WTC11 (cell line): Measurements from ENCODE around the gene CNTLN. TPM values are rescaled to one million over a fixed set of nuclear protein-coding genes. Genes with fewer than 3 reads are reported as not detected.

Source experiments
- ATAC-seq: fragments of 200-7000 bp; cut with Tn5 transposase; 2 replicates; pipeline ENCODE4 v1.10.0; 2021; ENCODE audit warnings: mild to moderate bottlenecking, moderate library complexity
- CTCF ChIA-PET: fragments of 300-600 bp; sonication (Branson Sonifier 250); formaldehyde crosslinking; loops from one replicate; lab custom pipeline; 2021; ENCODE audit warnings: antibody characterized with exemption; lab: Charles Lee
- POLR2A ChIA-PET: fragments of 350-600 bp; sonication (Branson Sonifier 250); formaldehyde crosslinking; loops from one replicate; lab custom pipeline; 2021; ENCODE audit warnings: antibody characterized with exemption; lab: Charles Lee
- DNase-seq: peaks from one replicate; pipeline ENCODE4 v3.0.0; 2021; ENCODE audit warnings: low spot score
- H3K27ac Mint-ChIP-seq: 2 replicates; pipeline ENCODE4 v1.8.0; 2021; ENCODE audit warnings: mixed read lengths
- H3K27me3 Mint-ChIP-seq: 2 replicates; pipeline ENCODE4 v1.8.0; 2021; ENCODE audit warnings: low read depth, mild to moderate bottlenecking, moderate library complexity, mixed read lengths
- H3K36me3 Mint-ChIP-seq: 2 replicates; pipeline ENCODE4 v1.8.0; 2021; ENCODE audit warnings: mixed read lengths
- H3K4me1 Mint-ChIP-seq: 2 replicates; pipeline ENCODE4 v1.8.0; 2022; ENCODE audit warnings: mixed read lengths
- H3K4me3 Mint-ChIP-seq: 2 replicates; pipeline ENCODE4 v1.8.0; 2021; ENCODE audit warnings: mild to moderate bottlenecking, moderate library complexity, mixed read lengths
- H3K9me3 Mint-ChIP-seq: 2 replicates; pipeline ENCODE4 v1.8.0; 2021; ENCODE audit warnings: mixed read lengths
- CREM ChIP-seq: sonication (generic); formaldehyde crosslinking; IDR thresholded peaks from 2 replicates; pipeline ENCODE4 v1.8.1; 2022; ENCODE audit warnings: mild to moderate bottlenecking, missing genetic modification reagents, moderate library complexity
- ERG ChIP-seq: fragments of 250-450 bp; sonication (Bioruptor Pico); IDR thresholded peaks from 2 replicates; pipeline ENCODE4 v1.8.0; 2021; ENCODE audit warnings: mild to moderate bottlenecking
- GRHL2 ChIP-seq: fragments of 250-450 bp; sonication (Bioruptor Pico); IDR thresholded peaks from 2 replicates; pipeline ENCODE4 v1.8.0; 2022; ENCODE audit warnings: mild to moderate bottlenecking, moderate library complexity; ENCODE audit not compliant: insufficient replicate concordance, severe bottlenecking
- GTF2I ChIP-seq: fragments of 250-450 bp; sonication (Bioruptor Pico); conservative IDR thresholded peaks from 2 replicates; pipeline ENCODE4 v1.4.0; 2021; ENCODE audit warnings: mild to moderate bottlenecking
- MYBL2 ChIP-seq: sonication (generic); formaldehyde crosslinking; IDR thresholded peaks from 2 replicates; pipeline ENCODE4 v1.8.1; 2023; ENCODE audit warnings: mild to moderate bottlenecking, moderate library complexity, missing genetic modification reagents
- NR2C2 ChIP-seq: sonication (generic); formaldehyde crosslinking; IDR thresholded peaks from 2 replicates; pipeline ENCODE4 v1.8.0; 2022; ENCODE audit warnings: mild to moderate bottlenecking, missing genetic modification reagents
- PREB ChIP-seq: sonication (generic); formaldehyde crosslinking; IDR thresholded peaks from 2 replicates; pipeline ENCODE4 v1.8.1; 2022; ENCODE audit warnings: mild to moderate bottlenecking, missing genetic modification reagents, moderate library complexity, borderline replicate concordance
- SMAD3 ChIP-seq: sonication (generic); formaldehyde crosslinking; IDR thresholded peaks from 2 replicates; pipeline ENCODE4 v1.8.0; 2022; ENCODE audit warnings: missing genetic modification reagents, mild to moderate bottlenecking, borderline replicate concordance
- SMAD4 ChIP-seq: sonication (generic); formaldehyde crosslinking; IDR thresholded peaks from 2 replicates; pipeline ENCODE4 v1.8.0; 2022; ENCODE audit warnings: mild to moderate bottlenecking, missing genetic modification reagents
- TCF7 ChIP-seq: sonication (generic); formaldehyde crosslinking; IDR thresholded peaks from 2 replicates; pipeline ENCODE4 v1.8.0; 2022; ENCODE audit warnings: mild to moderate bottlenecking, low read depth, missing genetic modification reagents, moderate library complexity
- TEAD1 ChIP-seq: sonication (generic); formaldehyde crosslinking; IDR thresholded peaks from 2 replicates; pipeline ENCODE4 v1.8.0; 2022; ENCODE audit warnings: mild to moderate bottlenecking, missing genetic modification reagents
- ZNF121 ChIP-seq: sonication (generic); formaldehyde crosslinking; IDR thresholded peaks from 2 replicates; pipeline ENCODE4 v1.8.0; 2023; ENCODE audit warnings: missing genetic modification reagents
- ZNF532 ChIP-seq: fragments of 250-450 bp; sonication (Bioruptor Pico); IDR thresholded peaks from 2 replicates; pipeline ENCODE4 v1.9.0; 2021; ENCODE audit warnings: mild to moderate bottlenecking, borderline replicate concordance
- total RNA-seq: library from RNA; stranded (reverse); gene quantifications from 3 replicates; pipeline ENCODE4 v1.2.3, GENCODE V29; 2021
- TF ChIP-seq, protein P1 (sequence below): sonication (generic); formaldehyde crosslinking; IDR thresholded peaks from 2 replicates; pipeline ENCODE4 v1.8.1; 2022; ENCODE audit warnings: mild to moderate bottlenecking, moderate library complexity, missing genetic modification reagents
- TF ChIP-seq, protein P2 (sequence below): sonication (generic); formaldehyde crosslinking; IDR thresholded peaks from 2 replicates; pipeline ENCODE4 v1.8.1; 2022; ENCODE audit warnings: missing genetic modification reagents, borderline replicate concordance
- TF ChIP-seq, protein P3 (sequence below): sonication (generic); formaldehyde crosslinking; IDR thresholded peaks from 2 replicates; pipeline ENCODE4 v1.8.1; 2023; ENCODE audit warnings: mild to moderate bottlenecking, missing genetic modification reagents, moderate library complexity
- TF ChIP-seq, protein P4 (sequence below): sonication (generic); formaldehyde crosslinking; IDR thresholded peaks from 2 replicates; pipeline ENCODE4 v1.8.1; 2023; ENCODE audit warnings: mild to moderate bottlenecking, moderate library complexity, missing genetic modification reagents
- TF ChIP-seq, protein P5 (sequence below): sonication (generic); formaldehyde crosslinking; IDR thresholded peaks from 2 replicates; pipeline ENCODE4 v1.8.1; 2022; ENCODE audit warnings: low read depth, mild to moderate bottlenecking, moderate library complexity, missing genetic modification reagents, borderline replicate concordance
- TF ChIP-seq, protein P6 (sequence below): fragments of 250-450 bp; sonication (Bioruptor Pico); conservative IDR thresholded peaks from 2 replicates; pipeline ENCODE4 v1.9.0; 2021; ENCODE audit warnings: mild to moderate bottlenecking

CNTLN gene
- total RNA-seq, 1 experiment from 2014 or later = 13.4 TPM

DNA sequence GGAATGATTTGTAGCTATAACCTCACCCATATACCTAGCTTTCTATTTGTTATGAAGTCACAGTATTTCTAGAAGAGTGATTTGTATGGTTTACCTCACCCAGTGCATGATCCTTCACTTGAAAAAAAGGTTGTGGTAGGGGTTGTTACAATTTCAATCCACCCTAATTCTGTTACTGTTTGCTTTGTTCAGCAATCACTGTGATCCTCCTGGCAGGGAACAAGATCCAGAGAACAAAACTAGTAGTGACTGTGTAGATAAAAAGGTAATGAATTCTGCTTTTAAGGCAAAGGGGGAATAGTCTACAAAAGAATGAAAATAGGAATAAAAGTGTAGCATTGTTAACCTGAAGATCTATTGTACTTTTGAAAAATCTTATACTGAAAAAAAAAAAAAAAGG is 252.7 kb downstream of the CNTLN start:
- H3K36me3 Mint-ChIP-seq = no peaks in the 10 kb centered on the region; the same call in 1 of the 2 replicates
- peak overlapping the region; percentile 59 for H3K27ac Mint-ChIP-seq
- CTCF ChIA-PET = no interaction called here
- H3K4me1 Mint-ChIP-seq = peaks cover 9% of the 10 kb centered on the region
- H3K9me3 Mint-ChIP-seq = no peaks in the 10 kb centered on the region
- ATAC-seq = no peak
- no peaks in the 10 kb centered on the region for H3K27me3 Mint-ChIP-seq
- no peak overlapping the region for H3K4me3 Mint-ChIP-seq
- POLR2A ChIA-PET = no interaction called here
- TF ChIP-seq MYBL2 (no peak), PREB (CRISPR knock-in tag) (no peak), SMAD4 (CRISPR knock-in tag) (no peak), SMAD3 (CRISPR knock-in tag) (no peak), ZNF121 (CRISPR knock-in tag) (no peak), TCF7 (no peak), CREM (CRISPR knock-in tag) (no peak), ZNF532 (no peak)
- TF ChIP-seq, protein P1, sequence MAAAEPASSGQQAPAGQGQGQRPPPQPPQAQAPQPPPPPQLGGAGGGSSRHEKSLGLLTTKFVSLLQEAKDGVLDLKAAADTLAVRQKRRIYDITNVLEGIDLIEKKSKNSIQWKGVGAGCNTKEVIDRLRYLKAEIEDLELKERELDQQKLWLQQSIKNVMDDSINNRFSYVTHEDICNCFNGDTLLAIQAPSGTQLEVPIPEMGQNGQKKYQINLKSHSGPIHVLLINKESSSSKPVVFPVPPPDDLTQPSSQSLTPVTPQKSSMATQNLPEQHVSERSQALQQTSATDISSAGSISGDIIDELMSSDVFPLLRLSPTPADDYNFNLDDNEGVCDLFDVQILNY = no peak
- TF ChIP-seq, protein P2, sequence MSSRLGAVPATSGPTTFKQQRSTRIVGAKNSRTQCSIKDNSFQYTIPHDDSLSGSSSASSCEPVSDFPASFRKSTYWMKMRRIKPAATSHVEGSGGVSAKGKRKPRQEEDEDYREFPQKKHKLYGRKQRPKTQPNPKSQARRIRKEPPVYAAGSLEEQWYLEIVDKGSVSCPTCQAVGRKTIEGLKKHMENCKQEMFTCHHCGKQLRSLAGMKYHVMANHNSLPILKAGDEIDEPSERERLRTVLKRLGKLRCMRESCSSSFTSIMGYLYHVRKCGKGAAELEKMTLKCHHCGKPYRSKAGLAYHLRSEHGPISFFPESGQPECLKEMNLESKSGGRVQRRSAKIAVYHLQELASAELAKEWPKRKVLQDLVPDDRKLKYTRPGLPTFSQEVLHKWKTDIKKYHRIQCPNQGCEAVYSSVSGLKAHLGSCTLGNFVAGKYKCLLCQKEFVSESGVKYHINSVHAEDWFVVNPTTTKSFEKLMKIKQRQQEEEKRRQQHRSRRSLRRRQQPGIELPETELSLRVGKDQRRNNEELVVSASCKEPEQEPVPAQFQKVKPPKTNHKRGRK = no peak
- TF ChIP-seq, protein P3, sequence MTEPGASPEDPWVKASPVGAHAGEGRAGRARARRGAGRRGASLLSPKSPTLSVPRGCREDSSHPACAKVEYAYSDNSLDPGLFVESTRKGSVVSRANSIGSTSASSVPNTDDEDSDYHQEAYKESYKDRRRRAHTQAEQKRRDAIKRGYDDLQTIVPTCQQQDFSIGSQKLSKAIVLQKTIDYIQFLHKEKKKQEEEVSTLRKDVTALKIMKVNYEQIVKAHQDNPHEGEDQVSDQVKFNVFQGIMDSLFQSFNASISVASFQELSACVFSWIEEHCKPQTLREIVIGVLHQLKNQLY (CRISPR knock-in tag) = no peak
- DNase-seq = no peak

GRCh38 chr9:17389026-17389425 is 254.2 kb downstream of the CNTLN start:
- Mint-ChIP-seq H3K27ac (no peak overlapping the region), H3K4me3 (no peak overlapping the region), H3K4me1 (peaks cover 15% of the 10 kb centered on the region), H3K36me3 (no peaks in the 10 kb centered on the region; the same call in 1 of the 2 replicates), H3K9me3 (no peaks in the 10 kb centered on the region), H3K27me3 (no peaks in the 10 kb centered on the region)
- no peak for ATAC-seq
- ChIA-PET CTCF (no interaction called here), POLR2A (no interaction called here)
- no peak for DNase-seq
- no peak for TF ChIP-seq GRHL2 (CRISPR knock-in tag)
- TF ChIP-seq, protein P4, sequence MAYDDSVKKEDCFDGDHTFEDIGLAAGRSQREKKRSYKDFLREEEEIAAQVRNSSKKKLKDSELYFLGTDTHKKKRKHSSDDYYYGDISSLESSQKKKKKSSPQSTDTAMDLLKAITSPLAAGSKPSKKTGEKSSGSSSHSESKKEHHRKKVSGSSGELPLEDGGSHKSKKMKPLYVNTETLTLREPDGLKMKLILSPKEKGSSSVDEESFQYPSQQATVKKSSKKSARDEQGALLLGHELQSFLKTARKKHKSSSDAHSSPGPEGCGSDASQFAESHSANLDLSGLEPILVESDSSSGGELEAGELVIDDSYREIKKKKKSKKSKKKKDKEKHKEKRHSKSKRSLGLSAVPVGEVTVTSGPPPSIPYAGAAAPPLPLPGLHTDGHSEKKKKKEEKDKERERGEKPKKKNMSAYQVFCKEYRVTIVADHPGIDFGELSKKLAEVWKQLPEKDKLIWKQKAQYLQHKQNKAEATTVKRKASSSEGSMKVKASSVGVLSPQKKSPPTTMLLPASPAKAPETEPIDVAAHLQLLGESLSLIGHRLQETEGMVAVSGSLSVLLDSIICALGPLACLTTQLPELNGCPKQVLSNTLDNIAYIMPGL (CRISPR knock-in tag) = no peak
- TF ChIP-seq ERG = no peak
- TF ChIP-seq CREM (CRISPR knock-in tag) = no peak
- TF ChIP-seq GTF2I (CRISPR knock-in tag) = no peak
- TF ChIP-seq, protein P5, sequence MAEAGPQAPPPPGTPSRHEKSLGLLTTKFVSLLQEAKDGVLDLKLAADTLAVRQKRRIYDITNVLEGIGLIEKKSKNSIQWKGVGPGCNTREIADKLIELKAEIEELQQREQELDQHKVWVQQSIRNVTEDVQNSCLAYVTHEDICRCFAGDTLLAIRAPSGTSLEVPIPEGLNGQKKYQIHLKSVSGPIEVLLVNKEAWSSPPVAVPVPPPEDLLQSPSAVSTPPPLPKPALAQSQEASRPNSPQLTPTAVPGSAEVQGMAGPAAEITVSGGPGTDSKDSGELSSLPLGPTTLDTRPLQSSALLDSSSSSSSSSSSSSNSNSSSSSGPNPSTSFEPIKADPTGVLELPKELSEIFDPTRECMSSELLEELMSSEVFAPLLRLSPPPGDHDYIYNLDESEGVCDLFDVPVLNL (CRISPR knock-in tag) = no peak
- TF ChIP-seq, protein P6, sequence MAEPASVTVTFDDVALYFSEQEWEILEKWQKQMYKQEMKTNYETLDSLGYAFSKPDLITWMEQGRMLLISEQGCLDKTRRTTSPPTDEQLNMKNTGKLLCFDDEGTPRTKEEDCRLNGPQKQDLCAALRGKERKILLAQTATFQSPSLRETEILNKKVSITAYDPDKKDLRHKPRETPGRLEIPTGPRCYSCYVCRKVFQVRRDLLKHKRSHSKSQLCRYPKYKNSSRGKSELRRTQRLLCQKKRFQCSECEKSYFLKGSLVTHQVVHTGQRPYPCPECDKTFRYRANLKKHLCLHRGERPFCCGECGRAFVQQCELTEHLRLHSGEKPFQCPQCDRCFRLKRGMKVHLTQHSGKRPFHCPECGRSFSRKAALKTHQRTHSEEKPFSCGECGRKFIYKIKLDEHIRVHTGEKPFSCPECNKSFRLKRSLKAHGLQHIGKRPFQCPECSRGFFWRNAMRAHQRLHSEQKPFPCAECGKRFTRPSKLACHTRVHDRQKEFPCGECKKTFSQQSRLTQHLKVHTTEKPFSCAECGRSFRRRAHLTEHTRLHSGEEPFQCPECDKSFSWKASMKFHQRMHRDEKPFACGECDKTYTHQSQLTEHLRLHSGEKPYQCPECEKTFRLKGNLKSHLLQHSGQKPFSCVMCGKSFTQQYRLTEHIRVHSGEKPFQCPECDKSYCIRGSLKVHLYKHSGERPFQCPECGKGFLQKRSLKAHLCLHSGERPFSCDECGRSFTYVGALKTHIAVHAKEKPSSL (CRISPR knock-in tag) = no peak
- TF ChIP-seq TEAD1 (CRISPR knock-in tag) = no peak
- no peak for TF ChIP-seq SMAD3 (CRISPR knock-in tag)
- TF ChIP-seq NR2C2 (CRISPR knock-in tag) = no peak
